GM13976 (cell line): ENCODE measurements around the gene PARP3.

Source experiments
- DNase-seq: peaks from one replicate; pipeline ENCODE4 v3.0.0; 2012; ENCODE audit warnings: low spot score
- in situ Hi-C: fragments of 300-500 bp; cut with MboI; formaldehyde crosslinking; loops from one replicate; pipeline ENCODE4 v1.12.0; 2022; ENCODE audit warnings: low sequenced_read_pairs, mixed read lengths, inconsistent platforms; ENCODE audit not compliant: unreplicated experiment
- TF ChIP-seq, protein P1 (sequence below): IDR thresholded peaks from 2 replicates; pipeline ENCODE4 v1.5.1; 2012; ENCODE audit warnings: borderline replicate concordance, mild to moderate bottlenecking; ENCODE audit not compliant: insufficient read depth; ENCODE audit errors: extremely low read depth, missing control alignments, control extremely low read depth

PARP3 gene

DNA sequence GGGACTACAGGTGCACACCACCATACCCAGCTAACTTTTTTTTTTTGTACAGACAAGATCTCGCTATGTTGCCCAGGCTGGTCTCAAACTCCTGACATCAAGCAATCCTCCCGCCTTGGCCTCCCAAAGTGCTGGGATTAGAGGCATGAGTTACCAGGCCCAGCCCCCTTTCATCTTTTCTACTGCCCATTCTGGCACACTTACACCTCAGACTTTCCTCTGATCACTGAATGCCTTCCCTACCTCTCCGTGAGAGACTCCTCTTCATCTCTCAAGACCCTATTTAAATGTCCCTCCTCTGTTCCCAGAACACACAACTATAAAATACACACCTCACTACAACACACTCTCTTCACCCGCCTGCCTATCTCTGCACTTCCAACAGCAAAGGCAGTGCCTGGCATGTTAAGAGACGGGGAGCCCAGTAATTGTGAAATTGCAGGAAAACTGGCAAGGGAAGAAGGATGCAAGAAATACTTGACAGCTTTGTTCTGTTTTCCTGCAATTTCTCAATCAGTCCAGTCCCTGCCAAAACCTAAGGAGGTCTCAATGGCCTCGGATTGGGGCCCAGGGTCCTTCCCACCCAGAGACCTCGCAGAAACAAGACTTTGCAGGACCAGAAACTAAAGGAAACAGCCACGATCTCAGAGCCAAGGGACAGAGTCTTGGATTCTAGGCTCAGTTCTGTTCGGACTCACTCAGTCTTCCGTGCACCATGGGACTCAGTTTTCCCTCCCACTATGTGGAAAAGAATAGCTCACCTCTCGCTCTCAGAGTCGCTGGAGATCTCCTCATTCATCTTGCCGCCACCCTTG, 1.3 kb upstream of the PARP3 start:
- in situ Hi-C loops: no loop called here
- TF ChIP-seq, protein P1, sequence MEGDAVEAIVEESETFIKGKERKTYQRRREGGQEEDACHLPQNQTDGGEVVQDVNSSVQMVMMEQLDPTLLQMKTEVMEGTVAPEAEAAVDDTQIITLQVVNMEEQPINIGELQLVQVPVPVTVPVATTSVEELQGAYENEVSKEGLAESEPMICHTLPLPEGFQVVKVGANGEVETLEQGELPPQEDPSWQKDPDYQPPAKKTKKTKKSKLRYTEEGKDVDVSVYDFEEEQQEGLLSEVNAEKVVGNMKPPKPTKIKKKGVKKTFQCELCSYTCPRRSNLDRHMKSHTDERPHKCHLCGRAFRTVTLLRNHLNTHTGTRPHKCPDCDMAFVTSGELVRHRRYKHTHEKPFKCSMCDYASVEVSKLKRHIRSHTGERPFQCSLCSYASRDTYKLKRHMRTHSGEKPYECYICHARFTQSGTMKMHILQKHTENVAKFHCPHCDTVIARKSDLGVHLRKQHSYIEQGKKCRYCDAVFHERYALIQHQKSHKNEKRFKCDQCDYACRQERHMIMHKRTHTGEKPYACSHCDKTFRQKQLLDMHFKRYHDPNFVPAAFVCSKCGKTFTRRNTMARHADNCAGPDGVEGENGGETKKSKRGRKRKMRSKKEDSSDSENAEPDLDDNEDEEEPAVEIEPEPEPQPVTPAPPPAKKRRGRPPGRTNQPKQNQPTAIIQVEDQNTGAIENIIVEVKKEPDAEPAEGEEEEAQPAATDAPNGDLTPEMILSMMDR: no peak
- DNase-seq: no peak

DNA sequence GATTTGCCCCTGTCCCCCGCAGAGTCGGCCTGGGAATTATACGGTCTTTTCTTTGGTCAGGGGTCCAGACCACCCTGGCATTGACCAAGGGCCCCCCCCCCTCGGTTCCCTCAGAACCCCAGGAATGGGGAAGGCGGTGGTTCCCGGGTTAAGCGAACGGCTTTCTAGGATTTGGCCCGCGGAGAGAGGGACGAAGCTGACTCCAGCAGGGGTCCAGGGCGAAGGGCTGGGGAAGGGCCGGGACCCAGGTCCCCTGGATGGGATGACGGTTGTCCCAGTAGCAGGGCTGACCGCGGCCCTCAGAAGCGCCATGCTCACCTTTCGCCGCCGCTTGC, 733 bp upstream of the PARP3 start:
- in situ Hi-C loops: no loop called here
- TF ChIP-seq, protein P1: no peak
- DNase-seq: no peak

DNA sequence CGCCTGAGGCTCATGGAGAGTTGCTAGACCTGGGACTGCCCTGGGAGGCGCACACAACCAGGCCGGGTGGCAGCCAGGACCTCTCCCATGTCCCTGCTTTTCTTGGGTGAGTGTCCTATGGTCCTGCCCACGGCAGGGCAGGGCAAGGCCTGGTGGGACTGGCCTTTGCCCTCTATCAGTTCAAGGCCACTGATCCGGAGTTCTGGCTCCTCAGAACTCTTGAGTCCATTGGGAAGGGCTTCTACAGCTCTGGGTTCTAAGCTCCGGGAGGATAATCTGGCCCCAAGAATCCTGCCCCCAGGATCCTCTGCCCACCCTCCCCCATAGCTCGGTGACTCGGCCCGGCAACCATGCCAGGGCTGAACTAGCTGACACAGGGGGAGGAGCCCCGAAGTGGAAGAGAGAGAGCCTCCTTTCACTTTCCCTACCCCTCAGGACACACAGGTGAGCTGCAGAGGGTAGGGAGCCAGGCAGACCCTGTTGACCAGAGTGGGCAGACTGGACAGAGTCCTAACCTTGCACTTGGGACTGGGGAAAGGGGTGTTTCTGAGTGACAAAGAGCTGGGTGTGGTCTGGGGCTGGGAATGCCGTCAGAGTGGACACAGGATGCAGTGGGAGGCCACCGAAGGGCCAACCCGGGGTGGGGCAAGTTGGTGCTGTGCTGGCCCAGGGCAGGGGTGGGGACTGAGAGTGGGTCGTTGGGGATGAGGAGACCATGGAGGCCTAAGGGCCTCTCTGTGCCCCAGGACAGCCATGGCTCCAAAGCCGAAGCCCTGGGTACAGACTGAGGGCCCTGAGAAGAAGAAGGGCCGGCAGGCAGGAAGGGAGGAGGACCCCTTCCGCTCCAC, 664 bp downstream of the PARP3 start:
- TF ChIP-seq, protein P1: no peak
- peak; percentile 91 for DNase-seq
- in situ Hi-C loops: no loop called here

DNA sequence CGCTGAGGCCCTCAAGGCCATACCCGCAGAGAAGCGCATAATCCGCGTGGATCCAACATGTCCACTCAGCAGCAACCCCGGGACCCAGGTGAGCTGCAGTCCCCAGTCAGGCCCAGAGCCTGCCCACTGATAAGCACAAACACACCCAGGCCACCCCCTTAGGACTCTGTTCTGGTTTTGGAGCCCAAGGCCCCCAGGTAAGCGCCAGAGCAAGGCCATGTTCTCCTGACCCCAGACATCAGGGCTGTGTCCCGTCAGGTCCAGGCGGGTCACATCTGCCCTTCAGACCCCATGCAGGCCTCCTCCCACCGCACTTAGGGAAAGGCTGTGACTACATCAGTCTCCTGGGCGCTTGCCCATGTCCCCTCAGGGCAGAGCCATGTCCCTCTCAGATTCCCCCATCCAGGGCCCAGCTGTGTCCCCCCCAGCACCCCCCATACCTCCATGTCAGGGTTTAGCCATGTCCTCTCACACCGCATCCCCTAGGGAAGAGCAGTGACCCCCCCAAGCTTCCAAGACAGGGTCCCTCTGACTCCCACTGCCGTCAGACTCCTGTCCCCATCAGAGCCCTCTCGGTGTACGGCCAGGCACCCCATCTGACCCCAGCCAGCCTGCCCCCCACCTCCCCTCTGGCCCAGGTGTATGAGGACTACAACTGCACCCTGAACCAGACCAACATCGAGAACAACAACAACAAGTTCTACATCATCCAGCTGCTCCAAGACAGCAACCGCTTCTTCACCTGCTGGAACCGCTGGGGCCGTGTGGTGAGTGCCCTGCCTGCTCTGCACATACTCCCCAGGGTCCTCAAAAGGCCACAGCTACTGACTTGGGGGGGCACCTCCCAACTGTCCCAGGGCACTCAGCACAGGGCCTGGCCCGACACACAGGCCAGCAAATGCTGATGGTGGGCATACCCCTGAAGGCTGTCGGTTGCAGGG, 1.6 kb downstream of the PARP3 start:
- TF ChIP-seq, protein P1: no peak
- in situ Hi-C loops: no loop called here
- DNase-seq: no peak

DNA sequence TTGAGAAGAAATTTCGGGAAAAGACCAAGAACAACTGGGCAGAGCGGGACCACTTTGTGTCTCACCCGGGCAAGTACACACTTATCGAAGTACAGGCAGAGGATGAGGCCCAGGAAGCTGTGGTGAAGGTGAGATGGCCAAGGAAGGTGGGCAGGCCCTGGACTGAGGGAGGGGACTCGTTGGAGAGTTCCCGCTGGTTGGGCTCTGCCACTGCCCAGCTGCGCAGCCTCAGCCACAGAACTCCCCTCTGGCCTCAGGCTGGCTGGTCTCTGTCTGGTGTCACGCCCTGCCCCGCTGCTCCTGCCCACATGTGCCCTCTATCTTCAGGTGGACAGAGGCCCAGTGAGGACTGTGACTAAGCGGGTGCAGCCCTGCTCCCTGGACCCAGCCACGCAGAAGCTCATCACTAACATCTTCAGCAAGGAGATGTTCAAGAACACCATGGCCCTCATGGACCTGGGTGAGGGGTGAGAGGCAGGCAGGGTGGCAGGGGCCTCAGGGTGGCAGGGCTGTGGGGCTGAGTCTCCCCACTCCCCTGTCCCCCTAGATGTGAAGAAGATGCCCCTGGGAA, 2.4 kb downstream of the PARP3 start:
- DNase-seq: no peak
- in situ Hi-C loops: no loop called here
- TF ChIP-seq, protein P1: no peak

DNA sequence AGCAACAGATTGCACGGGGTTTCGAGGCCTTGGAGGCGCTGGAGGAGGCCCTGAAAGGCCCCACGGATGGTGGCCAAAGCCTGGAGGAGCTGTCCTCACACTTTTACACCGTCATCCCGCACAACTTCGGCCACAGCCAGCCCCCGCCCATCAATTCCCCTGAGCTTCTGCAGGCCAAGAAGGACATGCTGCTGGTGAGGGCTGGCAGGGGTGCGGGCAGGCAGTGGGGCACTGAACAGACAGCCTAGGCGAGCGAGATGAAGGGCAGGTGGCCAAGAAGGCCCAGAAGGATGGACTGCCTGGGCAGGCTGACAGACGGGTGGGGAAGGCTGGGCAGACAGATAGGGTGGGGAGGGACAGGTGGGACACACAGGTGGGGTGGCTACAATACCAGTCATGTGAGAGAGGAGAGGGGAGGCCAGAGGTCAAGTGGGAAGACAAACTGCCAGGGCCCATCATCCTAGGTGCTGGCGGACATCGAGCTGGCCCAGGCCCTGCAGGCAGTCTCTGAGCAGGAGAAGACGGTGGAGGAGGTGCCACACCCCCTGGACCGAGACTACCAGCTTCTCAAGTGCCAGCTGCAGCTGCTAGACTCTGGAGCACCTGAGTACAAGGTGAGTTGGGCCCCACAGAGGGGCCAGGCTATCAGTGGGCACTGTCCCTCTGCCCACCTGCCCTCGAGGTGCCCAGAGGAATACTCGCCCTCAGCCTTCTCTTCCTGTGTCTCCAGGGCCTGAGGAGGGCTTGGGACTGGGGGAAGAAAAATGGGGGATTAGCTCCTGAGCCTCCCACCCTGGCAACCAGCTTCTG, 3.1 kb downstream of the PARP3 start:
- in situ Hi-C loops: no loop called here
- TF ChIP-seq, protein P1: no peak
- DNase-seq: no peak
